HepG2 (cell line): Measurements from ENCODE around the gene RASD1. TPM values are rescaled to one million over a fixed set of nuclear protein-coding genes. Genes with fewer than 3 reads are reported as not detected.

Experiments
- ATAC-seq: fragments of 200-7000 bp; cut with Tn5 transposase; 3 replicates; pipeline ENCODE4 v1.9.1; 2020; ENCODE audit warnings: mild to moderate bottlenecking, moderate library complexity
- BruUV-seq: library from RNA; stranded (reverse); fragments of 400-500 nt; replicated peaks from 2 replicates; lab custom pipeline; 2021; lab: Mats Ljungman, UMichigan
- CTCF ChIA-PET: fragments of 300-600 bp; formaldehyde crosslinking; extraction: SDS; loops from one replicate; lab custom pipeline; 2021; ENCODE audit warnings: low total read pairs, inconsistent platforms, low intra/inter-chr PET ratio; lab: Yijun Ruan, JAX
- POLR2A ChIA-PET: fragments of 350-600 bp; sonication (Branson Sonifier 250); formaldehyde crosslinking; loops from one replicate; lab custom pipeline; 2020; ENCODE audit warnings: antibody characterized with exemption, inconsistent platforms; lab: Yijun Ruan, JAX
- DNase-seq: peaks from one replicate; pipeline ENCODE4 v3.0.0-alpha.2; 2015; ENCODE audit warnings: low spot score
- FAIRE-seq: peaks from 3 replicates; lab custom pipeline; 2011; peaks lifted over from hg19 to GRCh38; lab: Jason Lieb, UNC
- H2AFZ ChIP-seq: one replicate; pipeline ENCODE4 v1.6.1; 2011; ENCODE audit warnings: low read length, inconsistent platforms
- H3K27ac ChIP-seq: fragments of 300-600 bp; 3 replicates; pipeline ENCODE4 v1.8.0; 2011; ENCODE audit warnings: mixed run types, mild to moderate bottlenecking, mixed read lengths, low read length, inconsistent platforms; ENCODE audit not compliant: insufficient read depth; ENCODE audit errors: extremely low read length
- H3K27me3 ChIP-seq, 2 experiments: fragments of 200-600 bp in 1 of 2; 2 replicates in 1 of 2; 3 replicates in 1 of 2; pipeline versions ENCODE4 v1.6.0 to v1.8.0; 2011; ENCODE audit warnings: low read length in 2 of 2, mild to moderate bottlenecking in 2 of 2, moderate library complexity in 2 of 2, inconsistent platforms in 1 of 2; ENCODE audit not compliant: insufficient read depth in 2 of 2, control insufficient read depth in 1 of 2
- H3K36me3 ChIP-seq, 2 experiments: fragments of 200-600 bp in 1 of 2; replicated peaks in 1 of 2; 2 replicates in 1 of 2; 3 replicates in 1 of 2; pipeline versions ENCODE4 v1.5.1 to v1.8.0; 2011; ENCODE audit warnings: low read length in 2 of 2, inconsistent platforms in 1 of 2; ENCODE audit not compliant: insufficient read depth in 2 of 2, control insufficient read depth in 1 of 2
- H3K4me1 ChIP-seq: 2 replicates; pipeline ENCODE4 v1.5.1; 2012; ENCODE audit warnings: low read length, inconsistent platforms; ENCODE audit not compliant: insufficient read depth
- H3K4me2 ChIP-seq: 2 replicates; pipeline ENCODE4 v1.6.0; 2011; ENCODE audit warnings: low read depth, low read length, inconsistent platforms
- H3K4me3 ChIP-seq, 3 experiments: fragments of 200-600 bp in 1 of 3; sonication (generic), shearing (Covaris generic) in 1 of 3; replicated peaks in 1 of 3; 2 replicates each; pipeline ENCODE4 v1.5.1; 2011 to 2016; ENCODE audit warnings: low read length in 3 of 3, inconsistent platforms in 2 of 3, low read depth in 2 of 3, mild to moderate bottlenecking in 2 of 3, control low read depth in 1 of 3, mixed read lengths in 1 of 3; ENCODE audit not compliant: insufficient read depth in 1 of 3
- H3K79me2 ChIP-seq: one replicate; pipeline ENCODE4 v1.6.1; 2011; ENCODE audit warnings: low read length, inconsistent platforms; ENCODE audit not compliant: insufficient read depth
- H3K9ac ChIP-seq: 2 replicates; pipeline ENCODE4 v1.6.0; 2011; ENCODE audit warnings: mild to moderate bottlenecking, low read depth, low read length, inconsistent platforms; ENCODE audit not compliant: insufficient read depth
- H3K9me3 ChIP-seq: 2 replicates; pipeline ENCODE4 v1.5.1; 2012; ENCODE audit warnings: mild to moderate bottlenecking, low read length
- H4K20me1 ChIP-seq: 2 replicates; pipeline ENCODE4 v1.6.0; 2011; ENCODE audit warnings: inconsistent platforms, mild to moderate bottlenecking, low read length, moderate library complexity; ENCODE audit not compliant: insufficient read depth
- FOXK2 ChIP-seq: fragments of 450-650 bp; IDR thresholded peaks from 2 replicates; pipeline ENCODE4 v1.6.1; 2016
- HNF4G ChIP-seq, 2 experiments: sonication (generic) in 1 of 2; formaldehyde crosslinking in 1 of 2; IDR thresholded peaks; 2 replicates each; pipeline versions ENCODE4 v1.4.0 to v1.6.1; 2011 to 2020; ENCODE audit warnings: borderline replicate concordance in 2 of 2, low read depth in 2 of 2, mild to moderate bottlenecking in 2 of 2, low read length in 1 of 2, missing genetic modification reagents in 1 of 2, moderate library complexity in 1 of 2
- JDP2 ChIP-seq: sonication (generic); formaldehyde crosslinking; IDR thresholded peaks from 2 replicates; pipeline ENCODE4 v1.8.1; 2022; ENCODE audit warnings: missing genetic modification reagents, borderline replicate concordance
- SKI ChIP-seq: fragments of 450-650 bp; IDR thresholded peaks from one replicate; pipeline ENCODE4 v1.6.1; 2018; ENCODE audit warnings: mild to moderate bottlenecking; ENCODE audit not compliant: partially characterized antibody
- ZBTB1 ChIP-seq: sonication (generic); formaldehyde crosslinking; IDR thresholded peaks from 2 replicates; pipeline ENCODE4 v1.4.0; 2020; ENCODE audit warnings: missing genetic modification reagents, borderline replicate concordance
- ZMYM4 ChIP-seq: sonication (generic); formaldehyde crosslinking; IDR thresholded peaks from 2 replicates; pipeline ENCODE4 v1.8.1; 2023; ENCODE audit warnings: mild to moderate bottlenecking, missing genetic modification reagents
- ZNF264 ChIP-seq: sonication (generic); formaldehyde crosslinking; IDR thresholded peaks from 2 replicates; pipeline ENCODE4 v1.4.0; 2020; ENCODE audit warnings: missing genetic modification reagents
- ZNF564 ChIP-seq: sonication (generic); formaldehyde crosslinking; IDR thresholded peaks from 2 replicates; pipeline ENCODE4 v1.8.1; 2023; ENCODE audit warnings: mild to moderate bottlenecking, missing genetic modification reagents
- ZNF616 ChIP-seq: sonication (generic); formaldehyde crosslinking; IDR thresholded peaks from 2 replicates; pipeline ENCODE4 v1.5.0; 2020; ENCODE audit warnings: low read depth, mild to moderate bottlenecking, missing genetic modification reagents
- WGBS: methylation state at CpG from one replicate; pipeline ENCODE4 v1.1.6; 2017; ENCODE audit warnings: low lambda C conversion rate; 5-methylcytosine and 5-hydroxymethylcytosine counted together
- in situ Hi-C: cut with HindIII; loops from 2 replicates; pipeline ENCODE4 v1.10.0; 2017; ENCODE audit warnings: low pct_unique_long_range_greater_than_20kb; ENCODE audit not compliant: extremely low pct_ligation_motif_present
- intact Hi-C: fragments of 100-400 bp; cut with micrococcal nuclease; formaldehyde crosslinking; loops from one replicate; pipeline ENCODE4 v1.10.0; 2022; ENCODE audit not compliant: unreplicated experiment
- polyA plus RNA-seq, 8 experiments: library from polyadenylated mRNA; depleted of rRNA in 3 of 8; stranded (reverse) in 7 of 8; unstranded in 1 of 8; fragments of >200 nt; fragmentation: Illumina TruSeq in 4 of 8; extraction: Trizol in 4 of 8; gene quantifications; 2 replicates each; pipeline versions ENCODE4 v1.2.1 to v1.2.3, GENCODE V29; 2011 to 2016; ENCODE audit warnings: low read depth in 4 of 8, missing spikeins in 1 of 8, mixed read lengths in 1 of 8; ENCODE audit not compliant: insufficient read depth in 1 of 8
- total RNA-seq, 5 experiments: library from RNA; depleted of rRNA; stranded (reverse); fragments of >200 nt; fragmentation: Illumina TruSeq; extraction: Trizol; gene quantifications; 2 replicates each; pipeline ENCODE4 v1.2.3, GENCODE V29; 2016; ENCODE audit warnings: low read depth in 1 of 5
- TF ChIP-seq, protein P1 (sequence below): fragments of 450-650 bp; IDR thresholded peaks from 2 replicates; pipeline ENCODE4 v1.6.1; 2016

Gene RASD1
- total and polyA plus RNA-seq, 2 of the 13 experiments (the other 11 are each of a cell fraction or from before 2014, with no cell fraction given), result 1.6 to 4.2 TPM

GRCh38 chr17:17505610-17506171, 9.5 kb upstream of the RASD1 start:
- no peaks in the 10 kb centered on the region for H3K9me3 ChIP-seq
- TF ChIP-seq, protein P1, sequence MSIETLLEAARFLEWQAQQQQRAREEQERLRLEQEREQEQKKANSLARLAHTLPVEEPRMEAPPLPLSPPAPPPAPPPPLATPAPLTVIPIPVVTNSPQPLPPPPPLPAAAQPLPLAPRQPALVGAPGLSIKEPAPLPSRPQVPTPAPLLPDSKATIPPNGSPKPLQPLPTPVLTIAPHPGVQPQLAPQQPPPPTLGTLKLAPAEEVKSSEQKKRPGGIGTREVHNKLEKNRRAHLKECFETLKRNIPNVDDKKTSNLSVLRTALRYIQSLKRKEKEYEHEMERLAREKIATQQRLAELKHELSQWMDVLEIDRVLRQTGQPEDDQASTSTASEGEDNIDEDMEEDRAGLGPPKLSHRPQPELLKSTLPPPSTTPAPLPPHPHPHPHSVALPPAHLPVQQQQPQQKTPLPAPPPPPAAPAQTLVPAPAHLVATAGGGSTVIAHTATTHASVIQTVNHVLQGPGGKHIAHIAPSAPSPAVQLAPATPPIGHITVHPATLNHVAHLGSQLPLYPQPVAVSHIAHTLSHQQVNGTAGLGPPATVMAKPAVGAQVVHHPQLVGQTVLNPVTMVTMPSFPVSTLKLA, result no peak
- TF ChIP-seq HNF4G (IDR thresholded peaks at IDR 0.05; ENCODE audit: borderline replicate concordance, low read depth, low read length) (no peak), HNF4G (CRISPR knock-in tag; IDR thresholded peaks at IDR 0.05; ENCODE audit: borderline replicate concordance, low read depth) (no peak), ZNF616 (no peak), ZBTB1 (CRISPR knock-in tag) (no peak)
- DNase-seq, result no peak
- H3K27me3 ChIP-seq, result peaks cover 0 to 19% of the 10 kb centered on the region in 2 experiments; a peak in 2 of 5 replicates
- in situ Hi-C loops, result loop anchor here (5.0 to 10.0 kb wide), 2 partner anchors 62 to 139 kb away; no protein-coding TSS in a partner anchor
- H3K36me3 ChIP-seq, result no peaks in the 10 kb centered on the region
- BruUV-seq, result no TSS peak
- H3K4me2 ChIP-seq, result no peak overlapping the region
- no peak for FAIRE-seq
- no peak overlapping the region for H3K9ac ChIP-seq
- no peak overlapping the region for H2AFZ ChIP-seq
- H3K4me3 ChIP-seq, result no peak overlapping the region
- 94% methylated on average over 7 of the region's 22 CpGs for WGBS
- POLR2A ChIA-PET, result interaction anchor here (1.0 kb wide), 1 partner anchor 33 kb away, joined by 3 read pairs; no protein-coding TSS in a partner anchor
- CTCF ChIA-PET, result no interaction called here
- H4K20me1 ChIP-seq, result no peaks in the 10 kb centered on the region
- no peak overlapping the region for H3K27ac ChIP-seq
- H3K79me2 ChIP-seq, result no peaks in the 10 kb centered on the region
- intact Hi-C loops, result no loop called here
- no peaks in the 10 kb centered on the region for H3K4me1 ChIP-seq
- no peak for ATAC-seq

- Histone ChIP-seq H3K27me3 (peaks cover 0 to 21% of the 10 kb centered on the region in 2 experiments; a peak in 2 of 5 replicates), H3K4me1 (no peaks in the 10 kb centered on the region), H3K9ac (no peak overlapping the region), H4K20me1 (no peaks in the 10 kb centered on the region), H3K9me3 (no peaks in the 10 kb centered on the region), H3K36me3 (no peaks in the 10 kb centered on the region), H3K79me2 (no peaks in the 10 kb centered on the region), H3K27ac (no peak overlapping the region), H3K4me2 (no peak overlapping the region)
- intact Hi-C loops, result no loop called here
- DNase-seq (no peak), ATAC-seq (no peak)
- 63% methylated on average over 3 of the region's 5 CpGs for WGBS
- BruUV-seq, result no TSS peak
- no peak for TF ChIP-seq FOXK2
- TF ChIP-seq ZNF264 (CRISPR knock-in tag), result no peak
- no peak for TF ChIP-seq ZMYM4
- no peak for TF ChIP-seq JDP2 (CRISPR knock-in tag)
- TF ChIP-seq ZNF564 (CRISPR knock-in tag), result no peak
- no peak for TF ChIP-seq SKI
- TF ChIP-seq, all 625 proteins: peak for 0
- in situ Hi-C loops, result loop anchor here (5.0 to 10.0 kb wide), 2 partner anchors 62 to 140 kb away; no protein-coding TSS in a partner anchor
- FAIRE-seq, result no peak
- CTCF ChIA-PET, result no interaction called here
- POLR2A ChIA-PET, result interaction anchor here (1.0 kb wide), 1 partner anchor 33 kb away, joined by 3 read pairs; no protein-coding TSS in a partner anchor
- H3K4me3 ChIP-seq, result no peak overlapping the region
- no peak overlapping the region for H2AFZ ChIP-seq
These were observed 9.0 kb upstream of the RASD1 start for GRCh38 chr17:17505151-17505550.
